GM12892 (cell line): ENCODE measurements around the gene DHX32.

Source experiments
- POLR2A ChIP-seq: IDR thresholded peaks from 2 replicates; pipeline ENCODE4 v1.6.1; 2011; ENCODE audit warnings: low read depth, low read length, control low read depth
- TAF1 ChIP-seq: IDR thresholded peaks from 2 replicates; pipeline ENCODE4 v1.6.1; 2011; ENCODE audit warnings: low read depth, mild to moderate bottlenecking, control low read depth, low read length, borderline replicate concordance

DNA sequence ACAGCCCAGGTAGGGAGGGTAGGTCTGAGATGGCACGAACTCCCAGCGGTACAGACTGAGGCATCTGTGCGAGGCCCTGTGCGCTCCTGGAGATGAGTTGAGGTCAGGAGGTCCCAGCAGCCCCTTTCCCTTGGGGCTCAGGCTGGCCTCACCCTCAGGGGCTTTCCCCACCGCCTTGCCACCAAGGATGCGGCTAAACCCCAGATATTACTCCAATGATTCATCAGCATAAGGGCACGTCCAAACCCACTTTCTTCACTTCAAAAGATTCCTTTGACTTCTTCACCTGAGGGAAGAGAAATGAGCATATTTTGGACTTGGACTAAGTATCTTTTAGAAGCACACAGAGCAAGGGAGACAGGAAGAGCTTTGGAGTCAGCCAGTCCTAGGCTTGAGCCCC is 78.4 kb downstream of the DHX32 start:
- TF ChIP-seq POLR2A = no peak
- no peak for TF ChIP-seq TAF1
